HepG2 (cell line): ENCODE data around the gene OASL.
"Not testable (repeated sequence)": the region's sequence is repeated elsewhere in the genome, so short reads cannot be mapped to it uniquely, and the experiment has no call there.

Experiments used
- ERF ChIP-seq: IDR thresholded peaks from 2 replicates; pipeline ENCODE4 v1.6.1; 2018; ENCODE audit warnings: missing biosample characterization, missing genetic modification reagents
- FOSL2 ChIP-seq: sonication (generic); formaldehyde crosslinking; IDR thresholded peaks from 2 replicates; pipeline ENCODE4 v1.4.0; 2020; ENCODE audit warnings: missing genetic modification reagents
- ZBTB21 ChIP-seq: sonication (generic); formaldehyde crosslinking; IDR thresholded peaks from 2 replicates; pipeline ENCODE4 v1.4.0; 2020; ENCODE audit warnings: missing genetic modification reagents
- ZHX2 ChIP-seq, 2 experiments: sonication (generic) in 1 of 2; formaldehyde crosslinking in 1 of 2; IDR thresholded peaks; 2 replicates each; pipeline versions ENCODE4 v1.6.1 to v1.9.0; 2014 to 2022; ENCODE audit warnings: antibody characterized with exemption in 1 of 2, borderline replicate concordance in 1 of 2, inconsistent platforms in 1 of 2, low read depth in 1 of 2, missing genetic modification reagents in 1 of 2
- ZNF816 ChIP-seq: sonication (generic); formaldehyde crosslinking; IDR thresholded peaks from 2 replicates; pipeline ENCODE4 v1.8.0; 2022; ENCODE audit warnings: missing genetic modification reagents, mild to moderate bottlenecking, borderline replicate concordance
- TF ChIP-seq, protein P1 (sequence below): fragments of 450-650 bp; IDR thresholded peaks from 2 replicates; pipeline ENCODE4 v1.6.1; 2017; ENCODE audit warnings: mild to moderate bottlenecking

GRCh38 chr12:121075911-121076310 is 36.9 kb upstream of the OASL start:
- TF ChIP-seq ZBTB21 (CRISPR knock-in tag); FOSL2 (CRISPR knock-in tag); ERF (CRISPR knock-in tag); ZNF816 (CRISPR knock-in tag); ZHX2 (IDR thresholded peaks at IDR 0.05; ENCODE audit: low read depth); ZHX2 (CRISPR knock-in tag; IDR thresholded peaks at IDR 0.05; ENCODE audit: borderline replicate concordance): not testable (repeated sequence)
- TF ChIP-seq, protein P1, sequence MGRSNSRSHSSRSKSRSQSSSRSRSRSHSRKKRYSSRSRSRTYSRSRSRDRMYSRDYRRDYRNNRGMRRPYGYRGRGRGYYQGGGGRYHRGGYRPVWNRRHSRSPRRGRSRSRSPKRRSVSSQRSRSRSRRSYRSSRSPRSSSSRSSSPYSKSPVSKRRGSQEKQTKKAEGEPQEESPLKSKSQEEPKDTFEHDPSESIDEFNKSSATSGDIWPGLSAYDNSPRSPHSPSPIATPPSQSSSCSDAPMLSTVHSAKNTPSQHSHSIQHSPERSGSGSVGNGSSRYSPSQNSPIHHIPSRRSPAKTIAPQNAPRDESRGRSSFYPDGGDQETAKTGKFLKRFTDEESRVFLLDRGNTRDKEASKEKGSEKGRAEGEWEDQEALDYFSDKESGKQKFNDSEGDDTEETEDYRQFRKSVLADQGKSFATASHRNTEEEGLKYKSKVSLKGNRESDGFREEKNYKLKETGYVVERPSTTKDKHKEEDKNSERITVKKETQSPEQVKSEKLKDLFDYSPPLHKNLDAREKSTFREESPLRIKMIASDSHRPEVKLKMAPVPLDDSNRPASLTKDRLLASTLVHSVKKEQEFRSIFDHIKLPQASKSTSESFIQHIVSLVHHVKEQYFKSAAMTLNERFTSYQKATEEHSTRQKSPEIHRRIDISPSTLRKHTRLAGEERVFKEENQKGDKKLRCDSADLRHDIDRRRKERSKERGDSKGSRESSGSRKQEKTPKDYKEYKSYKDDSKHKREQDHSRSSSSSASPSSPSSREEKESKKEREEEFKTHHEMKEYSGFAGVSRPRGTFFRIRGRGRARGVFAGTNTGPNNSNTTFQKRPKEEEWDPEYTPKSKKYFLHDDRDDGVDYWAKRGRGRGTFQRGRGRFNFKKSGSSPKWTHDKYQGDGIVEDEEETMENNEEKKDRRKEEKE = not testable (repeated sequence)
